ENCODE results near the gene DRD1. TPM values are rescaled to one million over a fixed set of nuclear protein-coding genes. Genes with fewer than 3 reads are reported as not detected.
"Not testable (repeated sequence)": the region's sequence is repeated elsewhere in the genome, so short reads cannot be mapped to it uniquely, and the experiment has no call there.

DRD1 gene
- total RNA-seq, 2 experiments from 2014 or later: not detected

- DNase-seq; H3K4me3 Mint-ChIP-seq; ATAC-seq (ENCODE audit: low read depth); H3K4me1 Mint-ChIP-seq; H3K9me3 Mint-ChIP-seq; H3K27me3 Mint-ChIP-seq; H3K27ac Mint-ChIP-seq; H3K36me3 Mint-ChIP-seq; POLR2A ChIA-PET: not testable (repeated sequence)
Observed at GRCh38 chr5:175395430-175395829, 48.6 kb downstream of the DRD1 start.

- no peak overlapping the region for H3K27ac Mint-ChIP-seq
- peaks cover 5% of the 10 kb centered on the region for H3K27me3 Mint-ChIP-seq
- no peak overlapping the region for H3K4me3 Mint-ChIP-seq
- no peaks in the 10 kb centered on the region for H3K9me3 Mint-ChIP-seq
- H3K36me3 Mint-ChIP-seq: no peaks in the 10 kb centered on the region
- POLR2A ChIA-PET: no interaction called here
- DNase-seq (no peak), ATAC-seq (ENCODE audit: low read depth) (no peak)
- H3K4me1 Mint-ChIP-seq: no peaks in the 10 kb centered on the region
Observed at GRCh38 chr5:175394601-175395000, 49.4 kb downstream of the DRD1 start.

DNA sequence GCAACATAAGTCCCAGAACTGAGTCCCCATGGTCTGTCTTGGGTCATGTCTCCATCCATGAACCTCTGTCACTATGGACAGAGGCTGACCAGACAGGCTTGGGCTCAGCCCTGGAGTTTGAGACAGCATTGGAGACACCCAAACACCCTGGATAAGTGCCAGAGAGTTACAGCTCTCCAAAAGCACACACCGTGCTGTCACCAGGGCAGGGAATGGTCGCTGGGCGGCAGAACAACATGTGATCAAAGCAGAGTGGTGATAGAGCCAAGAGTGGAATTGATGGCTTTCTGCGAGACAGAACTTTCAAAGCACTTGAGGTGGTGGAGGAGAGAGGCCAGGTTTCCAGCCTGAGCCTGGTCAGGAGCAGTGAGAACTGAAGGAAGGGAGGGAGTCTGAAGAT, 50.1 kb downstream of the DRD1 start:
- Mint-ChIP-seq H3K36me3 (no peaks in the 10 kb centered on the region), H3K4me3 (no peak overlapping the region), H3K27ac (no peak overlapping the region), H3K9me3 (no peaks in the 10 kb centered on the region), H3K4me1 (no peaks in the 10 kb centered on the region), H3K27me3 (peaks cover 5% of the 10 kb centered on the region)
- POLR2A ChIA-PET: no interaction called here
- no peak for ATAC-seq (ENCODE audit: low read depth)
- no peak for DNase-seq

DNA sequence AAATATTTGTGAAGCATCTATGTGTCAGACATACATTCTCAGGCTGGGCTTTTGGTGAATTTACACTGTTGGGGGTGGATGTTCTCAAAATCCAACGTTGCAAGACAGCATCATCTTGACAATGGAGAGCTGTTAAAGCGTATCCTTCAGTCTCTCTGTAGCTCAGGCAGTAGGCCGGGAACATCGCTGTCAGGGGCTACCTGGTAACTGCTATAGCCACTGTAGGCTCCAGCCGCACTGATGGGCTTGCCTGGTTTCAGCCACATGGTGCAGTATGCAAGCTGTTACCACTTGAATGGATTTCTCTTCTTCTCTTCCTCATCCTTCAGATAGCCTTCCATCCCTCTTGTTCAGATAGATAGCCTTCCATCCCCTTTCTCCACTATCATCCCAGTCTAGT, 51.7 kb downstream of the DRD1 start:
- peaks cover 5% of the 10 kb centered on the region for H3K27me3 Mint-ChIP-seq
- no peaks in the 10 kb centered on the region for H3K4me1 Mint-ChIP-seq
- POLR2A ChIA-PET: no interaction called here
- H3K36me3 Mint-ChIP-seq: no peaks in the 10 kb centered on the region
- H3K4me3 Mint-ChIP-seq: no peak overlapping the region
- ATAC-seq (ENCODE audit: low read depth) (no peak), DNase-seq (no peak)
- no peak overlapping the region for H3K27ac Mint-ChIP-seq
- H3K9me3 Mint-ChIP-seq: no peaks in the 10 kb centered on the region

DNA sequence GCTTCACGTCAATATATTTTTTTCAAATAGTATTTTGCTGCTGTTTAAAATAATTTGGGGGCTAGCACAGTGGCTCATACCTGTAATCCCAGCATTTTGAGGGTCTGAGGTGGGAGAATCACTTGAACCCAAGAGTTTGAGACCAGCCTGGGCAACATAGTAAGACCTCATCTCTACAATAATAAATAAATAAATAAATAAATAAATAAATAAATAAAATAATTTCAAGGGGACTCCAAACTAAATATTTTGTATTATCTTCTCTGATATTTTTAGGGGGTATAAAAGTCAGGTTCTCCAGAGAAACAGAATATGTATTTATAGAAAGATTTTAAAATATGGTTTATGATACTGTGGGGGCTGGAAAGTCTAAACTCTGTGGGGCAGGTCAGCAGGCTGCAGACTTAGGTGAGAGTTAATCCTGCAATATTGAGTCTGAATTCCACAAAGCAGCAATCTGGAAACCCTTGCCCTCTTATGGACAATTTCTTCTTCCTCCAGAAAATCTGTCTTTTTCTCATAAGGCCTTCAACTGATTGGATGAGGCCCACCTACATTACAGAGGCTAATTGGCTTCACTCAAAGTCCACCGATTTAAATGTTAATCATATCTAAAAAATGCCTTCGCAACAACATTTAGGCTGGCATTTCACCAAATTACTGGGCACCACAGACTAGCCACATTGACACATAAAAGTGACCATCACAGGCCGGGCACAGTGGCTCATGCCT, 53.5 kb downstream of the DRD1 start:
- peaks cover 3% of the 10 kb centered on the region for H3K27me3 Mint-ChIP-seq
- H3K4me1 Mint-ChIP-seq: no peaks in the 10 kb centered on the region
- DNase-seq (no peak), ATAC-seq (ENCODE audit: low read depth) (no peak)
- H3K27ac Mint-ChIP-seq: no peak overlapping the region
- H3K36me3 Mint-ChIP-seq: no peaks in the 10 kb centered on the region
- no peaks in the 10 kb centered on the region for H3K9me3 Mint-ChIP-seq
- no peak overlapping the region for H3K4me3 Mint-ChIP-seq
- POLR2A ChIA-PET: no interaction called here

Other genes starting within 250 kb of the DRD1 start
- gene SFXN1, start 34.4 kb upstream of the DRD1 start, total RNA-seq: 100 to 1,000 TPM; 188 to 194 TPM
- 10 to 100 TPM; 26.8 to 29.0 TPM for gene HRH2, start 213.9 kb upstream of the DRD1 start, total RNA-seq

All from activated naive CD8-positive, alpha-beta T cell treated with anti-CD3 and anti-CD28 coated beads, Interleukin-2, amount 10 ng/mL, durations not matched to agents 7 days and 5 days (primary cell).